Measurements from ENCODE around the gene NXPH4.

The NXPH4 gene

DNA sequence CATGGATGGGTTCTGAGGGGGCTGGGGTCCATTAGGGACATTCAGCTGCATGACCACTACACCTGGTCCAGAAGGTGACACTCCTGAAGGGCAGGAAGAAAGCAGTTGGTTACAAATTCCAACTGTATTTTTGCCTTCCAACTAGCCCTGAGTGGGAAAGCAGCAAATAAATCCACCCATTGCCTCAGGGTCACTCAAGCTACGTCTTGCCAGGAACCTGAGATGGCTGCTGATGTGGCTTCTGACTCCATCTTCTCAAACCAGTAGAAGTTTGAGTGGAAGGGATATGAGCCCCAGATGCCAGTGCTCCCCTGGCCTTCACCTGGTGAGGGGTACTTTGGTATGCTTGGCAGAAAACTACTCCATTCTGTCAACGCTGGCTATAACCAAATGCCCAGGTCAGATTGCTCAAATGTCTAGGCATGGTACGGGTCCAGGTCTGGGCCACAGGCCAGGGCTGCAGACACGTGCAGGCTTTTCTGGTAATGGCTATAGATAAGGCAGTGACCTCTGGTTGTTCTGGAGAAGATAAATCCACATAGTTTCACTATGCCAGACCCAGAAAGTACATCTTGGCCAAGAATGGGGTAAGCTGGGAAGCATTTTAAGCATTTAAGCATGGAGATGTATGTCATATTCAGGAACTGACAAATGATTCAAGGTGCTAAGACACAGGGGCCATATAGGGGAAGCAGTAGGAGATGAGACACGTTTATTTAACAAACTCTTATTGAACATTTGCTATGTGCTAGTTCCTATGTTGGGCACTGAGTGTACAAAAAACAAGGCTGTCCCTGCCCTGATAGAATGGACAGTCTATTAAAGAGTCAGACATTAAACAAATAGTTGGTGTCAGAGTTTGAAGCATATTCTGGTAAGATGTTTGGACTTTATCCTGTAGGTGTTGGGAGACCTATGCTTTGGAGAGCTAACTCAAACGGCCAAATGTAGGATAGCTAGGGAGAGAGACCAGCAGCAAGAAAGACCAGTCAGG, 42.7 kb downstream of the NXPH4 start:
- TF ChIP-seq ZFX (IDR thresholded peaks at IDR 0.05; ENCODE audit: borderline replicate concordance), result no peak
- TF ChIP-seq, protein P1, sequence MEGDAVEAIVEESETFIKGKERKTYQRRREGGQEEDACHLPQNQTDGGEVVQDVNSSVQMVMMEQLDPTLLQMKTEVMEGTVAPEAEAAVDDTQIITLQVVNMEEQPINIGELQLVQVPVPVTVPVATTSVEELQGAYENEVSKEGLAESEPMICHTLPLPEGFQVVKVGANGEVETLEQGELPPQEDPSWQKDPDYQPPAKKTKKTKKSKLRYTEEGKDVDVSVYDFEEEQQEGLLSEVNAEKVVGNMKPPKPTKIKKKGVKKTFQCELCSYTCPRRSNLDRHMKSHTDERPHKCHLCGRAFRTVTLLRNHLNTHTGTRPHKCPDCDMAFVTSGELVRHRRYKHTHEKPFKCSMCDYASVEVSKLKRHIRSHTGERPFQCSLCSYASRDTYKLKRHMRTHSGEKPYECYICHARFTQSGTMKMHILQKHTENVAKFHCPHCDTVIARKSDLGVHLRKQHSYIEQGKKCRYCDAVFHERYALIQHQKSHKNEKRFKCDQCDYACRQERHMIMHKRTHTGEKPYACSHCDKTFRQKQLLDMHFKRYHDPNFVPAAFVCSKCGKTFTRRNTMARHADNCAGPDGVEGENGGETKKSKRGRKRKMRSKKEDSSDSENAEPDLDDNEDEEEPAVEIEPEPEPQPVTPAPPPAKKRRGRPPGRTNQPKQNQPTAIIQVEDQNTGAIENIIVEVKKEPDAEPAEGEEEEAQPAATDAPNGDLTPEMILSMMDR (IDR thresholded peaks at IDR 0.05), result no peak
- no peak overlapping the region for H3K27ac ChIP-seq

DNA sequence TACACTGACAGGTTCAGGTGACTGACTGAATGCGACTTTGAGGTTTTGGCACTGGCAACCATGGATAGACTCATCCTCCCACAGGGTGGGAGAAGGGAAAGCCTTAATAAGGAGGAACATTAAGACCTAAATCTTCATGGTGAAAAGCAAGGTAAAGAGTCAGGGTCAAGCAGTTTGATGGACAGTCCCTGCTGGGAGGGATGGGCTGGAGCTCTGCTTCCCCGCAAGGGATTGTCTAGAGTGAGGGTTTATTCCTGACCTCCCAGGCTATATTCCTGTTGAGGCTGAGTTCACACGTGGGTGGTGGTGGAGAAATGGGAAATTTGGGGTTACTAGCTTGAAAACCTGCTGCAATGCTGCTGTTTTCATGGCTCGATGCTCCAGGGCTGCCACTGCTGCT, 43.8 kb downstream of the NXPH4 start:
- no peak overlapping the region for H3K27ac ChIP-seq
- TF ChIP-seq, protein P1 (IDR thresholded peaks at IDR 0.05), result no peak
- TF ChIP-seq ZFX (IDR thresholded peaks at IDR 0.05; ENCODE audit: borderline replicate concordance), result no peak

DNA sequence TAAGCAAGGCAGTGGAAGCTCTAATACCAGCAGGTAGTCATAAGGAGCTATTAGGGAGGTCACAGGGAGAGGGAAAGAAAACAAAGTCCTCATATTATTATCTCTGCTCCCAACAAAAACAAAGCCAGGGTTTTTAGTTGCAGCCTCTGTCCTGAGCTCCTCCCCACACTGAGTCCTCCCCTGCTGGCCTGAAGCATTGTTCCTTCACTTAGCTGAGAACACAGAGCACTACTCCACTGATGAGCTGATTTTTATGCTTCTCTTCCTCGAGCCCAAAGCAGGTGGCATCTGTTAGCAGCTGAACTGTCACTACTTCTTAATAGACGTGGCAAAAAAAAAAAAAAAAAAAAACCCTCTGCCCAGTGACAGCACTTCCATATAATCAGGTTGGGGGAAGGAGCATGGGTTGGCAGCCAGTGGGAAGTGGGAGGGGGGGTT, 44.9 kb downstream of the NXPH4 start:
- no peak for TF ChIP-seq ZFX (IDR thresholded peaks at IDR 0.05; ENCODE audit: borderline replicate concordance)
- TF ChIP-seq, protein P1 (IDR thresholded peaks at IDR 0.05), result no peak
- H3K27ac ChIP-seq, result no peak overlapping the region

DNA sequence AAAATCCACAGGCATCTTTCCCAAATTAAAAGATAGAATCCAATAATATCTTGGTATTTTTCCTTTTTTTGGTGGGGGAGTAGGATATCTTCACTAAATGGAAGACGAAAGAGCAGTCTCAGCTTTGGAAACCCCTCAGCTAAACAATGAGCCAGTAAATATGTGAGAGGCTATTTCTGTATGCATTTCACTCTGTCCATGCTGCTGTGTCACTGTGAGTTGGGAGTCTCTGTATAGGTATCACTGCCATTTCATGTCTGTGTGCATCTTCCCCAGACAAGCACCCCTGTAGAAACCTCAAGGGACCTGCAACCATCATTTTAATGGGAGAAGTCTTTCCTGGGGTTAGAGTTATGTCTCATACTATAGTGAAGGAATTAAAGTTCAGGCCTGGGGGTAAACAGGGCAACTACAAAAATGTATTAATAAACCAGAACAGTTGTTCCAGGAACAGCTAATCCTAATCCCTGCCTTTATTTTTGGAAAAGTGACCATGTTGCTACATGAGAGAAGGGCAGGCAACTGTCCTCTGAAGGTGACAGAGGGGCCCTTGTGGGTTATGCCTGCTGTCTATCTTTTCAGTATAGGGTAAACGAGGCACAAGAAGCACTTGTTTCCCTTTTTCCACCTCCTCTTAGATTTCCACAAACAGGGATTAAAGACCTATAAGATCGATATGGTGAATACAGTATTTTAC, 45.7 kb downstream of the NXPH4 start:
- no peak overlapping the region for H3K27ac ChIP-seq
- TF ChIP-seq, protein P1 (IDR thresholded peaks at IDR 0.05), result no peak
- TF ChIP-seq ZFX (IDR thresholded peaks at IDR 0.05; ENCODE audit: borderline replicate concordance), result no peak

DNA sequence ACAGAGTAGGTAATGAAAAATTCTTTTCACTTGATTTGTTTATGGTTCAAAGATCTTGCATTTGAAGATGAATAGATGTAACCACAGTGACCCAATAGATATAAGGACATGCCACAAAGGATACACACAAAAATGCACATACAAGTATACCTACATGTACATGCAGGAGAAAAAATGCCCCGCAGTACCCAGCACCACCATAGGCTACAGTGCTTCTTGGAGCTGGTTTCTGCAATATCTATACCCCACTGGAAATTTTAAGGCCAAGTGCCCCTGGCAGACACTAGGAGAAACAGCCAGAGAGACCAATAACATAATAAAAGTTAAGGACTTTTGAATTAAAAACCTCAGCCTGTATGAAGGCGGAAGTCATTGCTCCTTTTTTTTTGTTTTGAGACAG, 46.5 kb downstream of the NXPH4 start:
- no peak for TF ChIP-seq ZFX (IDR thresholded peaks at IDR 0.05; ENCODE audit: borderline replicate concordance)
- TF ChIP-seq, protein P1 (IDR thresholded peaks at IDR 0.05), result no peak
- no peak overlapping the region for H3K27ac ChIP-seq

DNA sequence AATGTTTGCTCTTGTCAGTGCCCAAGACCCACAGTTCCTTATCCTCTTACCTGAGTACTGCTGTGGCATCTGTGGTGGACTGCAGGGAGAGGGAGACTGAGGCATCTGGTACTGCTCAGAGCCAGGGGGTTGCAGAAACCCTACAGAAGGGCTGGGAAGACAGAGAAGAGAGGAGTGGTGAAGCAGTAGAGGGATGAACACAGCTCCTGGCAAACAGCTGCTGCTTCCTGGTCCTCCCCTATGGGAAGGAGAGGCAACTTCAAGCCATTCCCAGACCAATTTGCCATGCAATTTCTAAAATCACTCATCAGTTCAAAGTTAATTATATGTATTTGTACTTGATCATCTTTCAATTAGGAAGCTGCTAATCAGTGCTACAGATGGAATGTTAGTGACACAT, 50.1 kb downstream of the NXPH4 start:
- no peak overlapping the region for H3K27ac ChIP-seq
- TF ChIP-seq, protein P1 (IDR thresholded peaks at IDR 0.05), result no peak
- TF ChIP-seq ZFX (IDR thresholded peaks at IDR 0.05; ENCODE audit: borderline replicate concordance), result no peak
